HuH-7.5 (cell line): ENCODE data around the gene SPRR3.
"Not testable (repeated sequence)": the region's sequence is repeated elsewhere in the genome, so short reads cannot be mapped to it uniquely, and the experiment has no call there.

Experiments
- DNase-seq: peaks from one replicate; pipeline ENCODE4 v3.0.0; 2011; ENCODE audit warnings: low spot score

SPRR3 gene

GRCh38 chr1:152983743-152984142 is 17.8 kb upstream of the SPRR3 start, which contains the start of gene SPRR1A:
Gene SPRR1A, plus strand, starts transcription at chr1:152984081. Its CDS starts 1,150 bp downstream, at chr1:152985231.
- DNase-seq: no peak

GRCh38 chr1:152986578-152986977 is 15.0 kb upstream of the SPRR3 start:
- DNase-seq: no peak

- no peak for DNase-seq
Observed at GRCh38 chr1:152993186-152993585, 8.4 kb upstream of the SPRR3 start.

- no peak for DNase-seq
Observed at GRCh38 chr1:152995842-152996241, 5.7 kb upstream of the SPRR3 start.

GRCh38 chr1:152996633-152997400 is 4.7 kb upstream of the SPRR3 start:
- no peak for DNase-seq

- DNase-seq: no peak
Observed at GRCh38 chr1:152997901-152998300, 3.6 kb upstream of the SPRR3 start.

- DNase-seq: no peak
Observed at GRCh38 chr1:152998476-152998875, 3.1 kb upstream of the SPRR3 start.

GRCh38 chr1:152999818-153000217 is 1.7 kb upstream of the SPRR3 start:
- DNase-seq: no peak

- DNase-seq: no peak
Observed at GRCh38 chr1:153000294-153000693, 1.3 kb upstream of the SPRR3 start.

- not testable (repeated sequence) for DNase-seq
Observed at GRCh38 chr1:153011235-153011758, 9.7 kb downstream of the SPRR3 start.

GRCh38 chr1:153021829-153022228 is 20.3 kb downstream of the SPRR3 start:
- not testable (repeated sequence) for DNase-seq

- not testable (repeated sequence) for DNase-seq
Observed at GRCh38 chr1:153022340-153022739, 20.8 kb downstream of the SPRR3 start.

- no peak for DNase-seq
Observed at GRCh38 chr1:153023109-153023508, 21.6 kb downstream of the SPRR3 start.

- no peak for DNase-seq
Observed at GRCh38 chr1:153024413-153024812, 22.9 kb downstream of the SPRR3 start.

- no peak for DNase-seq
Observed at GRCh38 chr1:153025797-153026196, 24.2 kb downstream of the SPRR3 start.

- no peak for DNase-seq
Observed at GRCh38 chr1:153028766-153029165, 27.2 kb downstream of the SPRR3 start.

- DNase-seq: no peak
Observed at GRCh38 chr1:153030895-153031294, 29.3 kb downstream of the SPRR3 start, which contains the start of gene SPRR1B. Gene SPRR1B, plus strand, starts transcription at chr1:153031203. Its CDS starts 1,143 bp downstream, at chr1:153032346.

- no peak for DNase-seq
Observed at GRCh38 chr1:153032073-153032472, 30.5 kb downstream of the SPRR3 start.

- DNase-seq: peak; percentile 2
Observed at GRCh38 chr1:153032677-153033308, 31.2 kb downstream of the SPRR3 start.

GRCh38 chr1:153035211-153035610 is 33.7 kb downstream of the SPRR3 start:
- no peak for DNase-seq

- DNase-seq: no peak
Observed at GRCh38 chr1:153040950-153041631, 39.5 kb downstream of the SPRR3 start, which contains the start of gene SPRR2D. Gene SPRR2D, minus strand, starts transcription at chr1:153041120. Its CDS starts 774 bp downstream, at chr1:153040346.

GRCh38 chr1:153049211-153049610 is 47.7 kb downstream of the SPRR3 start:
- no peak for DNase-seq
